ENCODE measurements around the gene DNAI4. TPM values are rescaled to one million over a fixed set of nuclear protein-coding genes. Genes with fewer than 3 reads are reported as not detected.

DNAI4 gene
- total and polyA plus RNA-seq, 2 donors (not counting 1 experiment from before 2014, with no cell fraction given), result 2.0 to 12.1 TPM

- no peak for DNase-seq (ENCODE audit: low read depth in 2 of 2)
- H3K9me3 ChIP-seq (ENCODE audit: control insufficient read depth, insufficient read depth, low read depth, low read length), result no peaks in the 10 kb centered on the region
- no peaks in the 10 kb centered on the region for H3K36me3 ChIP-seq (ENCODE audit: control insufficient read depth, insufficient read depth, low read length)
- H3K4me3 ChIP-seq (replicated peaks in 1 of 4; ENCODE audit: control extremely low read depth in 1 of 4, insufficient read depth in 1 of 4, low read depth in 3 of 4, low read length in 4 of 4), result no peak overlapping the region
- no peaks in the 10 kb centered on the region for H4K20me1 ChIP-seq (ENCODE audit: control insufficient read depth, extremely low read depth, insufficient read depth, low read length)
- no peaks in the 10 kb centered on the region for H3K27me3 ChIP-seq (ENCODE audit: control insufficient read depth, insufficient read depth, low read length)
- no peak overlapping the region for H2AFZ ChIP-seq (ENCODE audit: low read length)
- TF ChIP-seq CTCF (conservative IDR thresholded peaks at IDR 0.05 in 1 of 2, IDR thresholded peaks at IDR 0.05 in 1 of 2; ENCODE audit: low read depth in 1 of 2, low read length in 2 of 2) (no peak), EZH2 (IDR thresholded peaks at IDR 0.05; ENCODE audit: low read length, missing control alignments) (no peak)
- no peak overlapping the region for H3K4me2 ChIP-seq (ENCODE audit: extremely low read depth, insufficient read depth, low read length)
- H3K9ac ChIP-seq (ENCODE audit: insufficient read depth, low read length), result no peak overlapping the region
- H3K79me2 ChIP-seq (ENCODE audit: control insufficient read depth, insufficient read depth, low read length), result no peaks in the 10 kb centered on the region
- no peak overlapping the region for H3K27ac ChIP-seq (ENCODE audit: insufficient read depth, low read length)
- no peaks in the 10 kb centered on the region for H3K4me1 ChIP-seq (ENCODE audit: control insufficient read depth, extremely low read depth, insufficient read depth, low read length)
Observed at GRCh38 chr1:66840929-66841328, 83.7 kb downstream of the DNAI4 start.

GRCh38 chr1:66834926-66835325 lies 89.7 kb downstream of the DNAI4 start:
- no peak overlapping the region for H3K4me3 ChIP-seq (replicated peaks in 1 of 4; ENCODE audit: control extremely low read depth in 1 of 4, insufficient read depth in 1 of 4, low read depth in 3 of 4, low read length in 4 of 4)
- H3K9me3 ChIP-seq (ENCODE audit: control insufficient read depth, insufficient read depth, low read depth, low read length), result no peaks in the 10 kb centered on the region
- no peak for TF ChIP-seq CTCF (conservative IDR thresholded peaks at IDR 0.05 in 1 of 2, IDR thresholded peaks at IDR 0.05 in 1 of 2; ENCODE audit: low read depth in 1 of 2, low read length in 2 of 2)
- TF ChIP-seq EZH2 (IDR thresholded peaks at IDR 0.05; ENCODE audit: low read length, missing control alignments), result no peak
- no peak overlapping the region for H3K4me2 ChIP-seq (ENCODE audit: extremely low read depth, insufficient read depth, low read length)
- no peaks in the 10 kb centered on the region for H3K27me3 ChIP-seq (ENCODE audit: control insufficient read depth, insufficient read depth, low read length)
- peaks cover 2% of the 10 kb centered on the region for H3K4me1 ChIP-seq (ENCODE audit: control insufficient read depth, extremely low read depth, insufficient read depth, low read length)
- H2AFZ ChIP-seq (ENCODE audit: low read length), result no peak overlapping the region
- H3K36me3 ChIP-seq (ENCODE audit: control insufficient read depth, insufficient read depth, low read length), result no peaks in the 10 kb centered on the region
- DNase-seq (ENCODE audit: low read depth in 2 of 2), result no peak
- H3K27ac ChIP-seq (ENCODE audit: insufficient read depth, low read length), result no peak overlapping the region
- H3K79me2 ChIP-seq (ENCODE audit: control insufficient read depth, insufficient read depth, low read length), result no peaks in the 10 kb centered on the region
- no peaks in the 10 kb centered on the region for H4K20me1 ChIP-seq (ENCODE audit: control insufficient read depth, extremely low read depth, insufficient read depth, low read length)
- H3K9ac ChIP-seq (ENCODE audit: insufficient read depth, low read length), result no peak overlapping the region

- DNase-seq (ENCODE audit: low read depth in 2 of 2), result no peak
- no peak overlapping the region for H2AFZ ChIP-seq (ENCODE audit: low read length)
Observed at GRCh38 chr1:66833112-66833511, 91.5 kb downstream of the DNAI4 start.

More at GRCh38 chr1:66833112-66833511, 91.5 kb downstream of the DNAI4 start:
- no peak for TF ChIP-seq EZH2 (IDR thresholded peaks at IDR 0.05; ENCODE audit: low read length, missing control alignments)
- TF ChIP-seq CTCF (conservative IDR thresholded peaks at IDR 0.05 in 1 of 2, IDR thresholded peaks at IDR 0.05 in 1 of 2; ENCODE audit: low read depth in 1 of 2, low read length in 2 of 2), result no peak
- Histone ChIP-seq H3K36me3 (ENCODE audit: control insufficient read depth, insufficient read depth, low read length) (no peaks in the 10 kb centered on the region), H3K27me3 (ENCODE audit: control insufficient read depth, insufficient read depth, low read length) (no peaks in the 10 kb centered on the region), H3K27ac (ENCODE audit: insufficient read depth, low read length) (no peak overlapping the region), H3K9me3 (ENCODE audit: control insufficient read depth, insufficient read depth, low read depth, low read length) (no peaks in the 10 kb centered on the region), H3K9ac (ENCODE audit: insufficient read depth, low read length) (no peak overlapping the region), H3K4me1 (ENCODE audit: control insufficient read depth, extremely low read depth, insufficient read depth, low read length) (peaks cover 2% of the 10 kb centered on the region), H3K4me3 (replicated peaks in 1 of 4; ENCODE audit: control extremely low read depth in 1 of 4, insufficient read depth in 1 of 4, low read depth in 3 of 4, low read length in 4 of 4) (no peak overlapping the region), H3K4me2 (ENCODE audit: extremely low read depth, insufficient read depth, low read length) (no peak overlapping the region), H3K79me2 (ENCODE audit: control insufficient read depth, insufficient read depth, low read length) (no peaks in the 10 kb centered on the region), H4K20me1 (ENCODE audit: control insufficient read depth, extremely low read depth, insufficient read depth, low read length) (no peaks in the 10 kb centered on the region)

Measured in fibroblast of lung (primary cell).